ENCODE measurements around the gene IGFBP6. TPM values are rescaled to one million over a fixed set of nuclear protein-coding genes. Genes with fewer than 3 reads are reported as not detected.

The IGFBP6 gene
- polyA plus RNA-seq, 4 donors = 3.4 to 135 (median 7.1) TPM

GRCh38 chr12:53147181-53147580 is 49.7 kb downstream of the IGFBP6 start:
- Histone ChIP-seq H3K4me1 (ENCODE audit: control insufficient read depth in 3 of 3, insufficient read depth in 2 of 3, low read depth in 1 of 3, low read length in 2 of 3) (peaks cover 0 to 5% (median 0%) of the 10 kb centered on the region in 3 donors), H3K4me3 (ENCODE audit: low read depth in 1 of 3, low read length in 3 of 3) (no peak overlapping the region), H3K9me3 (ENCODE audit: control insufficient read depth in 2 of 2, insufficient read depth in 1 of 2, low read depth in 1 of 2, low read length in 1 of 2) (no peaks in the 10 kb centered on the region), H3K27ac (ENCODE audit: low read depth in 1 of 3, low read length in 2 of 3) (no peak overlapping the region), H3K27me3 (ENCODE audit: control insufficient read depth in 3 of 3, insufficient read depth in 3 of 3, low read length in 3 of 3) (no peaks in the 10 kb centered on the region), H3K36me3 (ENCODE audit: control insufficient read depth in 3 of 3, insufficient read depth in 2 of 3, low read depth in 1 of 3, low read length in 3 of 3) (no peaks in the 10 kb centered on the region)
- no peak for FAIRE-seq
- 92 to 96% (median 95%) methylated on average over 5 of the region's 5 CpGs for WGBS, 3 donors
- no peak for DNase-seq

- FAIRE-seq (no peak), DNase-seq (no peak)
- no peaks in the 10 kb centered on the region for H3K36me3 ChIP-seq (ENCODE audit: control insufficient read depth in 3 of 3, insufficient read depth in 2 of 3, low read depth in 1 of 3, low read length in 3 of 3)
- H3K27me3 ChIP-seq (ENCODE audit: control insufficient read depth in 3 of 3, insufficient read depth in 3 of 3, low read length in 3 of 3) = no peaks in the 10 kb centered on the region
- H3K27ac ChIP-seq (ENCODE audit: low read depth in 1 of 3, low read length in 2 of 3) = no peak overlapping the region
- WGBS, 3 donors = 90 to 91% (median 91%) methylated on average over 15 of the region's 15 CpGs
- peaks cover 0 to 5% (median 0%) of the 10 kb centered on the region in 3 donors for H3K4me1 ChIP-seq (ENCODE audit: control insufficient read depth in 3 of 3, insufficient read depth in 2 of 3, low read depth in 1 of 3, low read length in 2 of 3)
- H3K9me3 ChIP-seq (ENCODE audit: control insufficient read depth in 2 of 2, insufficient read depth in 1 of 2, low read depth in 1 of 2, low read length in 1 of 2) = no peaks in the 10 kb centered on the region
- no peak overlapping the region for H3K4me3 ChIP-seq (ENCODE audit: low read depth in 1 of 3, low read length in 3 of 3)
Measured at GRCh38 chr12:53147653-53148052, 50.2 kb downstream of the IGFBP6 start.

GRCh38 chr12:53151039-53151438 is 53.6 kb downstream of the IGFBP6 start:
- Histone ChIP-seq H3K4me1 (ENCODE audit: control insufficient read depth in 3 of 3, insufficient read depth in 2 of 3, low read depth in 1 of 3, low read length in 2 of 3) (no peaks in the 10 kb centered on the region), H3K9me3 (ENCODE audit: control insufficient read depth in 2 of 2, insufficient read depth in 1 of 2, low read depth in 1 of 2, low read length in 1 of 2) (no peaks in the 10 kb centered on the region), H3K27ac (ENCODE audit: low read depth in 1 of 3, low read length in 2 of 3) (no peak overlapping the region), H3K27me3 (ENCODE audit: control insufficient read depth in 3 of 3, insufficient read depth in 3 of 3, low read length in 3 of 3) (no peaks in the 10 kb centered on the region), H3K4me3 (ENCODE audit: low read depth in 1 of 3, low read length in 3 of 3) (no peak overlapping the region), H3K36me3 (ENCODE audit: control insufficient read depth in 3 of 3, insufficient read depth in 2 of 3, low read depth in 1 of 3, low read length in 3 of 3) (no peaks in the 10 kb centered on the region)
- DNase-seq (no peak), FAIRE-seq (no peak)
- WGBS, 3 donors = 89 to 91% (median 90%) methylated on average over 6 of the region's 6 CpGs

Other genes starting within 250 kb of the IGFBP6 start
- gene KRT78, start 248.7 kb upstream of the IGFBP6 start, polyA plus RNA-seq = 1 to 10 TPM in 1 of 4 donors, under 1 TPM in 2, not detected in 1; 0.30 to 1.8 (median 0.54) TPM
- gene KRT8, start 192.6 kb upstream of the IGFBP6 start, polyA plus RNA-seq = 1,000 to 10,000 TPM; 1,795 to 3,002 (median 2,423) TPM
- gene KRT18, start 148.5 kb upstream of the IGFBP6 start, polyA plus RNA-seq = 1,000 to 10,000 TPM in 1 of 4 donors, 100 to 1,000 TPM in 3; 484 to 1,243 (median 612) TPM
- 100 to 1,000 TPM; 160 to 422 (median 206) TPM for gene EIF4B, start 91.2 kb upstream of the IGFBP6 start, polyA plus RNA-seq
- 10 to 100 TPM in 3 of 4 donors, 1 to 10 TPM in 1; 5.8 to 52.9 (median 25.0) TPM for gene TNS2, start 47.6 kb upstream of the IGFBP6 start, polyA plus RNA-seq
- gene SPRYD3, start 18.3 kb upstream of the IGFBP6 start, polyA plus RNA-seq = 10 to 100 TPM; 19.7 to 37.6 (median 22.9) TPM
- gene SOAT2, start 5.8 kb downstream of the IGFBP6 start, polyA plus RNA-seq = 100 to 1,000 TPM in 1 of 4 donors, 10 to 100 TPM in 2, 1 to 10 TPM in 1; 4.2 to 141 (median 85.7) TPM
- gene ZNF740, start 83.1 kb downstream of the IGFBP6 start, polyA plus RNA-seq = 10 to 100 TPM in 1 of 4 donors, 1 to 10 TPM in 3; 2.9 to 23.4 (median 7.1) TPM
- gene CSAD, start 83.3 kb downstream of the IGFBP6 start, polyA plus RNA-seq = 10 to 100 TPM; 12.9 to 56.4 (median 34.4) TPM
- 1 to 10 TPM; 1.8 to 9.2 (median 5.0) TPM for gene ITGB7, start 109.6 kb downstream of the IGFBP6 start, polyA plus RNA-seq
- 1 to 10 TPM in 2 of 4 donors, under 1 TPM in 1, not detected in 1; 0.54 to 8.0 (median 7.1) TPM for gene RARG, start 134.5 kb downstream of the IGFBP6 start, polyA plus RNA-seq
- gene ESPL1, start 170.6 kb downstream of the IGFBP6 start, polyA plus RNA-seq = 10 to 100 TPM in 3 of 4 donors, 1 to 10 TPM in 1; 8.0 to 48.9 (median 25.5) TPM
- gene PFDN5, start 197.9 kb downstream of the IGFBP6 start, polyA plus RNA-seq = 1,000 to 10,000 TPM in 1 of 4 donors, 100 to 1,000 TPM in 3; 620 to 1,223 (median 795) TPM
- gene MYG1, start 202.0 kb downstream of the IGFBP6 start, polyA plus RNA-seq = 10 to 100 TPM; 42.4 to 87.0 (median 66.9) TPM
- 10 to 100 TPM; 20.0 to 54.0 (median 33.7) TPM for gene AAAS, start 223.9 kb downstream of the IGFBP6 start, polyA plus RNA-seq
- under 1 TPM in 1 of 4 donors, not detected in 3; 0.01 TPM for gene SP7, start 238.7 kb downstream of the IGFBP6 start, polyA plus RNA-seq